ENCODE results near the gene PLXDC2. TPM values are rescaled to one million over a fixed set of nuclear protein-coding genes. Genes with fewer than 3 reads are reported as not detected.
"Not testable (repeated sequence)": the region's sequence is repeated elsewhere in the genome, so short reads cannot be mapped to it uniquely, and the experiment has no call there.

The PLXDC2 gene
- total RNA-seq, 1 experiment from 2014 or later = not detected

DNA sequence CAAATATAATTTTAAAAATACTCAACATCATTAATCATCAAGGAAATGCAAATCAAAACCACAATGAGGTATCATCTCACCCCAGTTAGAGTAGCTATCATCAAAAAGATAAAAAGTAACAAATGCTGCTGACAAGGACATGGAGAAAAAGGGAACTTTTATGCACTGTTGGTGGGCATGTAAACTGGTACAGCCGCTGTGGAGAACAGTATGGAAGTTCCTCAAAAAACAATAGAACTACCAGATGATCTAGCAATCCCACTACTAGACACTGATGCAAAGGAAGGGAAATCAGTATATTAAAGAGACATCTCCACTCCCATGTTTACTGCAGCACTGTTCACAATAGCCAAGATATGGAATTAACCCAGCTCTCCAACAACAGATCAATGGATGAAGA, 384.5 kb downstream of the PLXDC2 start:
- intact Hi-C loops (cut with micrococcal nuclease; ENCODE audit: unreplicated experiment) = no loop called here
- CTCF ChIA-PET = no interaction called here
- Mint-ChIP-seq H3K27me3 (ENCODE audit: unreplicated experiment) (no peaks in the 10 kb centered on the region), H3K36me3 (ENCODE audit: insufficient read depth, unreplicated experiment) (no peaks in the 10 kb centered on the region), H3K4me1 (ENCODE audit: low read depth, unreplicated experiment) (no peaks in the 10 kb centered on the region), H3K4me3 (ENCODE audit: low read depth, unreplicated experiment) (no peak overlapping the region), H3K9me3 (ENCODE audit: low read depth, unreplicated experiment) (peaks cover 9% of the 10 kb centered on the region), H3K27ac (ENCODE audit: unreplicated experiment) (no peak overlapping the region)
- BruUV-seq (replicated peaks) = no TSS peak
- no peak for DNase-seq
- TF ChIP-seq CTCF (IDR thresholded peaks at IDR 0.05; ENCODE audit: unreplicated experiment) = no peak

GRCh38 chr10:20202337-20202736, 386.1 kb downstream of the PLXDC2 start:
- Mint-ChIP-seq H3K36me3 (ENCODE audit: insufficient read depth, unreplicated experiment) (no peaks in the 10 kb centered on the region), H3K9me3 (ENCODE audit: low read depth, unreplicated experiment) (peaks cover 9% of the 10 kb centered on the region), H3K4me3 (ENCODE audit: low read depth, unreplicated experiment) (no peak overlapping the region), H3K4me1 (ENCODE audit: low read depth, unreplicated experiment) (no peaks in the 10 kb centered on the region), H3K27ac (ENCODE audit: unreplicated experiment) (no peak overlapping the region), H3K27me3 (ENCODE audit: unreplicated experiment) (no peaks in the 10 kb centered on the region)
- intact Hi-C loops (cut with micrococcal nuclease; ENCODE audit: unreplicated experiment) = no loop called here
- BruUV-seq (replicated peaks) = no TSS peak
- TF ChIP-seq CTCF (IDR thresholded peaks at IDR 0.05; ENCODE audit: unreplicated experiment) = no peak
- CTCF ChIA-PET = no interaction called here
- DNase-seq = no peak

GRCh38 chr10:20207653-20208052, 391.4 kb downstream of the PLXDC2 start:
- peaks cover 11% of the 10 kb centered on the region for H3K9me3 Mint-ChIP-seq (ENCODE audit: low read depth, unreplicated experiment)
- H3K4me1 Mint-ChIP-seq (ENCODE audit: low read depth, unreplicated experiment) = no peaks in the 10 kb centered on the region
- no TSS peak for BruUV-seq (replicated peaks)

GRCh38 chr10:20209098-20209497, 392.9 kb downstream of the PLXDC2 start:
- H3K4me1 Mint-ChIP-seq (ENCODE audit: low read depth, unreplicated experiment); intact Hi-C loops (cut with micrococcal nuclease; ENCODE audit: unreplicated experiment); BruUV-seq (replicated peaks): not testable (repeated sequence)

More at GRCh38 chr10:20207653-20208052, 391.4 kb downstream of the PLXDC2 start:
- no peak for TF ChIP-seq CTCF (IDR thresholded peaks at IDR 0.05; ENCODE audit: unreplicated experiment)
- Mint-ChIP-seq H3K27me3 (ENCODE audit: unreplicated experiment) (no peaks in the 10 kb centered on the region), H3K4me3 (ENCODE audit: low read depth, unreplicated experiment) (no peak overlapping the region), H3K27ac (ENCODE audit: unreplicated experiment) (no peak overlapping the region), H3K36me3 (ENCODE audit: insufficient read depth, unreplicated experiment) (no peaks in the 10 kb centered on the region)
- no peak for DNase-seq
- CTCF ChIA-PET = no interaction called here
- intact Hi-C loops (cut with micrococcal nuclease; ENCODE audit: unreplicated experiment) = no loop called here

DNA sequence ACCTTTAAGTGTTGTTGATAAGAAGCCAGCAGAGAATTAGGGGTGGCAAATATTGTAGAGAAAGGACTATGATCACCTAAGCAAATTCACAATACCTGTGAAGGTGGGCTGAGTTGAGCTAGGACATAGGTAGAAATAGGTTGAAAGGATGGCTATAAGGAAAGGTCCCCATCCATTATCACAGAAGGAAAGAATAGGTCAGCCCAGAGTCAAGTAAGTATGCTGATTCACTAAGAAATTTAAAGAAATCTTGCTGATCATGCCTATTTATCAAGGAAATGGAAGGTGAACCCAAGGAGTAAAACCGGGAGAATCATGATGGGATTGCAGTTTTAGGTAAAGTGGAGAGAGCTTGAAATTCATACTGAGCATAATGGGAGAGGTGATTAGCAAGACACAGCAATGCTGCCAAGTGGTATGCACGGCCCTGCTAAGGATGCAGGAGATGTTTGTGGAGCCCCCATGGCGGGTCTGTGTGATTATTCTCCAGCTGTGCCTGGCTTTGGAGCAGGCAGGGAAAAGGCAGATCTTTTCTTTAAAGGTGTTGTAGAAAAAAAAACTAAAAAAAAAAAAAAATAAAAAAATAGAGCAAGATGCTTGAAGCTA, 399.4 kb downstream of the PLXDC2 start:
- DNase-seq = no peak
- intact Hi-C loops (cut with micrococcal nuclease; ENCODE audit: unreplicated experiment) = no loop called here
- Mint-ChIP-seq H3K9me3 (ENCODE audit: low read depth, unreplicated experiment) (peaks cover 12% of the 10 kb centered on the region), H3K36me3 (ENCODE audit: insufficient read depth, unreplicated experiment) (no peaks in the 10 kb centered on the region), H3K4me3 (ENCODE audit: low read depth, unreplicated experiment) (no peak overlapping the region), H3K27ac (ENCODE audit: unreplicated experiment) (no peak overlapping the region), H3K27me3 (ENCODE audit: unreplicated experiment) (no peaks in the 10 kb centered on the region), H3K4me1 (ENCODE audit: low read depth, unreplicated experiment) (no peaks in the 10 kb centered on the region)
- BruUV-seq (replicated peaks) = no TSS peak
- TF ChIP-seq CTCF (IDR thresholded peaks at IDR 0.05; ENCODE audit: unreplicated experiment) = no peak
- CTCF ChIA-PET = no interaction called here

More at GRCh38 chr10:20209098-20209497, 392.9 kb downstream of the PLXDC2 start:
- peaks cover 11% of the 10 kb centered on the region for H3K9me3 Mint-ChIP-seq (ENCODE audit: low read depth, unreplicated experiment)
- H3K36me3 Mint-ChIP-seq (ENCODE audit: insufficient read depth, unreplicated experiment); H3K27ac Mint-ChIP-seq (ENCODE audit: unreplicated experiment); CTCF ChIA-PET; H3K4me3 Mint-ChIP-seq (ENCODE audit: low read depth, unreplicated experiment); DNase-seq; H3K27me3 Mint-ChIP-seq (ENCODE audit: unreplicated experiment): not testable (repeated sequence)

Measured in Calu3 (cell line).